ENCODE measurements around the gene C3orf20.
"Not testable (repeated sequence)": the region's sequence is repeated elsewhere in the genome, so short reads cannot be mapped to it uniquely, and the experiment has no call there.

C3orf20 gene

GRCh38 chr3:14725013-14725412, 50.1 kb downstream of the C3orf20 start:
- no peaks in the 10 kb centered on the region for H3K4me1 ChIP-seq (ENCODE audit: control insufficient read depth, insufficient read depth, low read length, poor library complexity, severe bottlenecking)
- H3K9me3 ChIP-seq (ENCODE audit: control insufficient read depth, low read length), result no peaks in the 10 kb centered on the region
- 82 to 87% methylated on average over 3 of the region's 5 CpGs for WGBS, 2 experiments (ENCODE audit: insufficient coverage in 2 of 2)
- H3K27ac ChIP-seq (ENCODE audit: low read depth, low read length, severe bottlenecking), result no peak overlapping the region
- no peaks in the 10 kb centered on the region for H3K36me3 ChIP-seq (ENCODE audit: control insufficient read depth, insufficient read depth, low read length)
- H3K4me3 ChIP-seq (ENCODE audit: extremely low read depth, insufficient read depth, low read length, poor library complexity, severe bottlenecking), result no peak overlapping the region

- no peaks in the 10 kb centered on the region for H3K4me1 ChIP-seq (ENCODE audit: control insufficient read depth, insufficient read depth, low read length, poor library complexity, severe bottlenecking)
- 75% methylated on average over 5 to 6 of the region's 9 CpGs for WGBS, 2 experiments (ENCODE audit: insufficient coverage in 2 of 2)
- peak overlapping the region; percentile 16 for H3K27ac ChIP-seq (ENCODE audit: low read depth, low read length, severe bottlenecking)
- no peak overlapping the region for H3K4me3 ChIP-seq (ENCODE audit: extremely low read depth, insufficient read depth, low read length, poor library complexity, severe bottlenecking)
- no peaks in the 10 kb centered on the region for H3K9me3 ChIP-seq (ENCODE audit: control insufficient read depth, low read length)
- no peaks in the 10 kb centered on the region for H3K36me3 ChIP-seq (ENCODE audit: control insufficient read depth, insufficient read depth, low read length)
Observed at GRCh38 chr3:14725564-14726440, 50.9 kb downstream of the C3orf20 start.

GRCh38 chr3:14726441-14726780, 51.5 kb downstream of the C3orf20 start:
- no peaks in the 10 kb centered on the region for H3K36me3 ChIP-seq (ENCODE audit: control insufficient read depth, insufficient read depth, low read length)
- no peak overlapping the region for H3K4me3 ChIP-seq (ENCODE audit: extremely low read depth, insufficient read depth, low read length, poor library complexity, severe bottlenecking)
- 94 to 96% methylated on average over 3 to 5 of the region's 6 CpGs for WGBS, 2 experiments (ENCODE audit: insufficient coverage in 2 of 2)
- peak overlapping the region; percentile 16 for H3K27ac ChIP-seq (ENCODE audit: low read depth, low read length, severe bottlenecking)
- H3K4me1 ChIP-seq (ENCODE audit: control insufficient read depth, insufficient read depth, low read length, poor library complexity, severe bottlenecking), result no peaks in the 10 kb centered on the region
- H3K9me3 ChIP-seq (ENCODE audit: control insufficient read depth, low read length), result no peaks in the 10 kb centered on the region

- Histone ChIP-seq H3K9me3 (ENCODE audit: control insufficient read depth, low read length) (no peaks in the 10 kb centered on the region), H3K4me1 (ENCODE audit: control insufficient read depth, insufficient read depth, low read length, poor library complexity, severe bottlenecking) (no peaks in the 10 kb centered on the region), H3K36me3 (ENCODE audit: control insufficient read depth, insufficient read depth, low read length) (no peaks in the 10 kb centered on the region), H3K4me3 (ENCODE audit: extremely low read depth, insufficient read depth, low read length, poor library complexity, severe bottlenecking) (no peak overlapping the region), H3K27ac (ENCODE audit: low read depth, low read length, severe bottlenecking) (no peak overlapping the region)
- WGBS, 2 experiments (ENCODE audit: insufficient coverage in 2 of 2), result 80 to 96% methylated on average over 1 to 3 of the region's 5 CpGs
Observed at GRCh38 chr3:14728113-14728512, 53.2 kb downstream of the C3orf20 start.

GRCh38 chr3:14730703-14731382, 55.9 kb downstream of the C3orf20 start:
- Histone ChIP-seq H3K9me3 (ENCODE audit: control insufficient read depth, low read length) (no peaks in the 10 kb centered on the region), H3K4me3 (ENCODE audit: extremely low read depth, insufficient read depth, low read length, poor library complexity, severe bottlenecking) (no peak overlapping the region), H3K4me1 (ENCODE audit: control insufficient read depth, insufficient read depth, low read length, poor library complexity, severe bottlenecking) (no peaks in the 10 kb centered on the region), H3K27ac (ENCODE audit: low read depth, low read length, severe bottlenecking) (no peak overlapping the region), H3K36me3 (ENCODE audit: control insufficient read depth, insufficient read depth, low read length) (no peaks in the 10 kb centered on the region)
- 83 to 93% methylated on average over 1 to 3 of the region's 6 CpGs for WGBS, 2 experiments (ENCODE audit: insufficient coverage in 2 of 2)

GRCh38 chr3:14740983-14741382, 66.0 kb downstream of the C3orf20 start:
- Histone ChIP-seq H3K27ac (ENCODE audit: low read depth, low read length, severe bottlenecking) (no peak overlapping the region), H3K9me3 (ENCODE audit: control insufficient read depth, low read length) (peaks cover 11% of the 10 kb centered on the region), H3K4me3 (ENCODE audit: extremely low read depth, insufficient read depth, low read length, poor library complexity, severe bottlenecking) (no peak overlapping the region), H3K36me3 (ENCODE audit: control insufficient read depth, insufficient read depth, low read length) (no peaks in the 10 kb centered on the region), H3K4me1 (ENCODE audit: control insufficient read depth, insufficient read depth, low read length, poor library complexity, severe bottlenecking) (no peaks in the 10 kb centered on the region)
- WGBS, 2 experiments (ENCODE audit: insufficient coverage in 2 of 2), result 83 to 87% methylated on average over 3 to 4 of the region's 5 CpGs

- H3K27ac ChIP-seq (ENCODE audit: low read depth, low read length, severe bottlenecking), result no peak overlapping the region
- H3K36me3 ChIP-seq (ENCODE audit: control insufficient read depth, insufficient read depth, low read length), result no peaks in the 10 kb centered on the region
- no peak overlapping the region for H3K4me3 ChIP-seq (ENCODE audit: extremely low read depth, insufficient read depth, low read length, poor library complexity, severe bottlenecking)
- no peaks in the 10 kb centered on the region for H3K4me1 ChIP-seq (ENCODE audit: control insufficient read depth, insufficient read depth, low read length, poor library complexity, severe bottlenecking)
- peaks cover 11% of the 10 kb centered on the region for H3K9me3 ChIP-seq (ENCODE audit: control insufficient read depth, low read length)
- 40 to 100% methylated on average over 1 to 2 of the region's 2 CpGs for WGBS, 2 experiments (ENCODE audit: insufficient coverage in 2 of 2)
Observed at GRCh38 chr3:14741510-14741909, 66.6 kb downstream of the C3orf20 start.

- H3K27ac ChIP-seq (ENCODE audit: low read depth, low read length, severe bottlenecking), result no peak overlapping the region
- 93% methylated on average over 3 of the region's 6 CpGs; no CpG with 5 or more reads in 1 of the 2 experiments for WGBS, 2 experiments (ENCODE audit: insufficient coverage in 2 of 2)
- H3K9me3 ChIP-seq (ENCODE audit: control insufficient read depth, low read length), result peaks cover 5% of the 10 kb centered on the region
- no peaks in the 10 kb centered on the region for H3K36me3 ChIP-seq (ENCODE audit: control insufficient read depth, insufficient read depth, low read length)
- no peaks in the 10 kb centered on the region for H3K4me1 ChIP-seq (ENCODE audit: control insufficient read depth, insufficient read depth, low read length, poor library complexity, severe bottlenecking)
- H3K4me3 ChIP-seq (ENCODE audit: extremely low read depth, insufficient read depth, low read length, poor library complexity, severe bottlenecking), result no peak overlapping the region
Observed at GRCh38 chr3:14744556-14744955, 69.6 kb downstream of the C3orf20 start.

- no peaks in the 10 kb centered on the region for H3K36me3 ChIP-seq (ENCODE audit: control insufficient read depth, insufficient read depth, low read length)
- WGBS, 2 experiments (ENCODE audit: insufficient coverage in 2 of 2), result no CpG with 5 or more reads among the region's 1 CpG
- no peak overlapping the region for H3K27ac ChIP-seq (ENCODE audit: low read depth, low read length, severe bottlenecking)
- no peaks in the 10 kb centered on the region for H3K4me1 ChIP-seq (ENCODE audit: control insufficient read depth, insufficient read depth, low read length, poor library complexity, severe bottlenecking)
- no peaks in the 10 kb centered on the region for H3K9me3 ChIP-seq (ENCODE audit: control insufficient read depth, low read length)
- H3K4me3 ChIP-seq (ENCODE audit: extremely low read depth, insufficient read depth, low read length, poor library complexity, severe bottlenecking), result no peak overlapping the region
Observed at GRCh38 chr3:14750650-14751049, 75.7 kb downstream of the C3orf20 start.

GRCh38 chr3:14752979-14753378, 78.0 kb downstream of the C3orf20 start:
- H3K9me3 ChIP-seq (ENCODE audit: control insufficient read depth, low read length); H3K36me3 ChIP-seq (ENCODE audit: control insufficient read depth, insufficient read depth, low read length); H3K27ac ChIP-seq (ENCODE audit: low read depth, low read length, severe bottlenecking); H3K4me1 ChIP-seq (ENCODE audit: control insufficient read depth, insufficient read depth, low read length, poor library complexity, severe bottlenecking); H3K4me3 ChIP-seq (ENCODE audit: extremely low read depth, insufficient read depth, low read length, poor library complexity, severe bottlenecking): not testable (repeated sequence)

GRCh38 chr3:14757153-14757700, 82.3 kb downstream of the C3orf20 start:
- no peaks in the 10 kb centered on the region for H3K36me3 ChIP-seq (ENCODE audit: control insufficient read depth, insufficient read depth, low read length)
- H3K27ac ChIP-seq (ENCODE audit: low read depth, low read length, severe bottlenecking), result no peak overlapping the region
- no peaks in the 10 kb centered on the region for H3K4me1 ChIP-seq (ENCODE audit: control insufficient read depth, insufficient read depth, low read length, poor library complexity, severe bottlenecking)
- WGBS, 2 experiments (ENCODE audit: insufficient coverage in 2 of 2), result 90 to 97% methylated on average over 8 to 14 of the region's 14 CpGs
- no peak overlapping the region for H3K4me3 ChIP-seq (ENCODE audit: extremely low read depth, insufficient read depth, low read length, poor library complexity, severe bottlenecking)
- no peaks in the 10 kb centered on the region for H3K9me3 ChIP-seq (ENCODE audit: control insufficient read depth, low read length)

All from mesodermal cell (in vitro differentiated cells).